ENCODE measurements around the gene SMIM28.
"Not testable (repeated sequence)": the region's sequence is repeated elsewhere in the genome, so short reads cannot be mapped to it uniquely, and the experiment has no call there.

DNA sequence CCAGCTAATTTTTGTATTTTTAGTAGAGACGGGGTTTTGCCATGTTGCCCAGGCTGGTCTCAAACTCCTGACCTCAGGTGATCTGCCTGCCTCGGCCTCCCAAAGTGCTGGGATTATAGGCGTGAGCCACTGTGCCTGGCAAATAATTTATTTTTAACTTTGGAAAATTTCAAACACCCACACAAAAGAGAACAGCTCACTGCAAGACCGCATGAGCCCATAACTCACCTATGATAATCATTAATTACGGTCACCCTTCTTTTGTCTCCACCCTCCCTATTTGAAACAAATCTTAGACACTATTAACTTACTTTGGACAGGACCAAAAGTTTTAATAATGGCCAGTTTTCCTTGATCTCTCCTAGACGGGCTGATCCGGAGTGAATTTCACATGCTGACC, 47.6 kb downstream of the SMIM28 start:
- TF ChIP-seq, protein P1, sequence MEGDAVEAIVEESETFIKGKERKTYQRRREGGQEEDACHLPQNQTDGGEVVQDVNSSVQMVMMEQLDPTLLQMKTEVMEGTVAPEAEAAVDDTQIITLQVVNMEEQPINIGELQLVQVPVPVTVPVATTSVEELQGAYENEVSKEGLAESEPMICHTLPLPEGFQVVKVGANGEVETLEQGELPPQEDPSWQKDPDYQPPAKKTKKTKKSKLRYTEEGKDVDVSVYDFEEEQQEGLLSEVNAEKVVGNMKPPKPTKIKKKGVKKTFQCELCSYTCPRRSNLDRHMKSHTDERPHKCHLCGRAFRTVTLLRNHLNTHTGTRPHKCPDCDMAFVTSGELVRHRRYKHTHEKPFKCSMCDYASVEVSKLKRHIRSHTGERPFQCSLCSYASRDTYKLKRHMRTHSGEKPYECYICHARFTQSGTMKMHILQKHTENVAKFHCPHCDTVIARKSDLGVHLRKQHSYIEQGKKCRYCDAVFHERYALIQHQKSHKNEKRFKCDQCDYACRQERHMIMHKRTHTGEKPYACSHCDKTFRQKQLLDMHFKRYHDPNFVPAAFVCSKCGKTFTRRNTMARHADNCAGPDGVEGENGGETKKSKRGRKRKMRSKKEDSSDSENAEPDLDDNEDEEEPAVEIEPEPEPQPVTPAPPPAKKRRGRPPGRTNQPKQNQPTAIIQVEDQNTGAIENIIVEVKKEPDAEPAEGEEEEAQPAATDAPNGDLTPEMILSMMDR (IDR thresholded peaks at IDR 0.05) = not testable (repeated sequence)
- not testable (repeated sequence) for TF ChIP-seq POLR2A (IDR thresholded peaks at IDR 0.05)
